Fibroblast of mammary gland (primary cell): ENCODE measurements around the gene WLS.
A peak's percentile ranks its signal among the peaks of the same experiment; 100 is the strongest.

Experiments
- DNase-seq: peaks from one replicate; pipeline ENCODE4 v3.0.0-alpha.2; 2010; ENCODE audit warnings: low read depth
- H3K4me3 ChIP-seq: 2 replicates; pipeline ENCODE4 v1.5.1; 2011; ENCODE audit warnings: low read depth, mild to moderate bottlenecking, low read length, moderate library complexity; ENCODE audit not compliant: control insufficient read depth
- CTCF ChIP-seq: conservative IDR thresholded peaks from 2 replicates; pipeline ENCODE4 v1.5.1; 2011; ENCODE audit warnings: low read depth, low read length, inconsistent platforms; ENCODE audit not compliant: control insufficient read depth, insufficient read depth

Gene WLS

DNA sequence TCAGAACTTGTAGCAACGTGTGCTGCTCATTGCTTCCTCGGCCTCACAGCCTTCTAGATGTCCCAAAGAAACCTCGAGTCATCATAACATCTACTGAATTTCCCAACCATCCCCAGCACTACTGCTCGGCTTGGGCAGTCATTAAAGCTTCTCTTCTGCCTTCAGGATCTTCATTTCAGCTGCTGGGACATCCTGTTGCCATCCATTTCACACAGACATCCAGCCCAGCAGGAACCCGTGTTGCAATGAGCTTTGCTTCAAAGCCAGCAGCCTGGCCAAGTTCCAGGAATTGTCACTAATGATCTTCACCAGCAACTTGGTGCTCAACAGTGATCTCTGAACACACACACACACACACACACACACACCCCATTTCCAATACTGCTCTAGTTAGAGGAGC lies 18.5 kb downstream of the WLS start:
- TF ChIP-seq CTCF: no peak
- H3K4me3 ChIP-seq: no peak overlapping the region
- DNase-seq: peak; percentile 83

- TF ChIP-seq CTCF: no peak
- no peak overlapping the region for H3K4me3 ChIP-seq
- DNase-seq: no peak
Measured at GRCh38 chr1:68211761-68212380, 20.5 kb downstream of the WLS start.

DNA sequence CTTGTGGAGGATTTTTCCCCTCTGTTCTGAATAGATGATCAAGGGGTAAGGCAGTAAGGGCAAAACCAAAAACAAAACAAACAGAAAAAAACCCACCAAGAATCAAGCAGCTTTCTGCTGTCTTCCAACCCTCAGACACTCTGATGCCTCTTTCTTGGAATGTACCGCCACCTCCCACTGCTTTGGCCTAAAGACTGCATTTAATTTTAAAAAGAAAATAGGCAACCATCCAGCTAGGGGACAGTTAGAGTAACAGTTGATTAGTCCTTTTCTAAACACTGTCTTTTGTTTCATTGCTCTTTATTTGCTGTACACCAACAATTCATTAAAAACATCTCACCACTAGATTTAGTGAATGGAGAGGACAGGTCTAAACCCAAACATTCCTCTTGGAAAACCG lies 21.5 kb downstream of the WLS start:
- no peak for TF ChIP-seq CTCF
- DNase-seq: no peak
- H3K4me3 ChIP-seq: no peak overlapping the region

GRCh38 chr1:68210027-68210426 lies 22.3 kb downstream of the WLS start:
- no peak overlapping the region for H3K4me3 ChIP-seq
- no peak for TF ChIP-seq CTCF
- no peak for DNase-seq

DNA sequence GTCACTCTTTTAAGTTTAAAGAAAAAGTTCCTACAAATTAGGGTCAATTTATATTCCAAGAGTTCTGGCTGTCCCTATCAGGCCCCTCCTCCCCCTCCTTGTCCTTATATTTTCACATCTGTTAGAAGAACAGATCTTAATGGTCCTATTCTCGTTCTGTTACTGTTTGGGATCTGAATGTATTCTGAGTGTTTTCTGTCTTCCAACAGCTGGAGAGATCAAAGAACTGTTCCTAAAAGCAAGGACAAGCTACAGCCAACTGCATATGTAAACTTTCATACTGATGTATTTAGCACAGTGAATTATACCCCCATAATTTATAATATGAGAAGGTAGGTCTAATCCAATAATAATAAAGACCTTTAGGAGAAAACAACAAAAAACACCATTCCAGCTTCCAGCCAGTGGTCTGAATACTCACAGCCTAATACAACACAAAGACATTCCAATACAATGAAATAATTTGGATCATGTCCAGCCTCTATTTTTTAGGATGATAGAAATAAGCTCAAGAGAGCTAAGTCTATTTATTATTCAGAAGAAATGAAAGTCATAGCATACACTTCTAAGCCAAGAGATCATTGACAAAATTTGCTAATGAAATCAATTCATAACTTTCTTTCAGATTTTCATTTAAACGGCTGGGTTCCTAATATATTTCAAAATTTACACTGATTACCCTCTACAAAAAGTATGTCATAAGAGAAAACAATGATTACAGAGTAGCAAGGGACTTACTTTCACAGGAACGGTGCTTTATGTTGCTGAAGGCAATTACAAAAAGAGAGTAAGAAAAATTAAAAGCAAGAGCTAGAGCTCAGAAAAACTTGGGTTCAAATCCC lies 25.3 kb downstream of the WLS start:
- no peak for TF ChIP-seq CTCF
- peak; percentile 68 for DNase-seq

GRCh38 chr1:68205794-68206358 lies 26.4 kb downstream of the WLS start:
- H3K4me3 ChIP-seq: no peak overlapping the region
- no peak for TF ChIP-seq CTCF
- DNase-seq: no peak

More for the DNA sequence above, 25.3 kb downstream of the WLS start:
- H3K4me3 ChIP-seq: no peak overlapping the region
